Activated CD8-positive, alpha-beta memory T cell treated with anti-CD3 and anti-CD28 coated beads, Interleukin-2, amount 10 ng/mL, durations not matched to agents 7 days and 5 days (primary cell): Measurements from ENCODE around the gene FAM78B. TPM values are rescaled to one million over a fixed set of nuclear protein-coding genes. Genes with fewer than 3 reads are reported as not detected.

ENCODE experiments used
- ATAC-seq: fragments of 150-1000 bp; cut with Tn5 transposase; one replicate; pipeline ENCODE4 v1.10.0; 2021; ENCODE audit warnings: moderate library complexity
- CTCF ChIA-PET: fragments of 350-600 bp; sonication (Branson Sonifier 250); formaldehyde crosslinking; loops from one replicate; lab custom pipeline; 2021; ENCODE audit warnings: antibody characterized with exemption; lab: Charles Lee
- DNase-seq: peaks from one replicate; pipeline ENCODE4 v3.0.0-alpha.2; 2020
- H3K27ac Mint-ChIP-seq: one replicate; pipeline ENCODE4 v1.8.0; 2021; ENCODE audit warnings: mild to moderate bottlenecking, mixed read lengths
- H3K27me3 Mint-ChIP-seq: one replicate; pipeline ENCODE4 v1.8.0; 2021; ENCODE audit warnings: mixed read lengths
- H3K36me3 Mint-ChIP-seq: one replicate; pipeline ENCODE4 v1.8.0; 2021; ENCODE audit warnings: mild to moderate bottlenecking, mixed read lengths
- H3K4me1 Mint-ChIP-seq: one replicate; pipeline ENCODE4 v1.8.0; 2021; ENCODE audit warnings: mixed read lengths
- H3K4me3 Mint-ChIP-seq: one replicate; pipeline ENCODE4 v1.8.0; 2021; ENCODE audit warnings: mild to moderate bottlenecking, moderate library complexity, mixed read lengths
- H3K9me3 Mint-ChIP-seq: one replicate; pipeline ENCODE4 v1.8.0; 2022; ENCODE audit warnings: low read depth, mixed read lengths
- total RNA-seq, 2 experiments: library from RNA; stranded (reverse); gene quantifications; one replicate each; pipeline ENCODE4 v1.2.3, GENCODE V29; 2021

FAM78B gene
- under 1 TPM; 0.15 to 0.82 TPM for total RNA-seq

- Mint-ChIP-seq H3K27me3 (peaks cover 62% of the 10 kb centered on the region), H3K36me3 (no peaks in the 10 kb centered on the region), H3K9me3 (no peaks in the 10 kb centered on the region), H3K4me1 (peaks cover 9% of the 10 kb centered on the region), H3K4me3 (peak within 1 kb of the TSS; percentile 50), H3K27ac (peak within 1 kb of the TSS; percentile 34)
- CTCF ChIA-PET: no interaction called here
- ATAC-seq (peak; percentile 63), DNase-seq (peak; percentile 66)
These were observed at the start of gene FAM78B for GRCh38 chr1:166166698-166167571. Gene FAM78B (minus strand): TSS chr1:166167001. CDS start chr1:166166248, 753 bp downstream.

GRCh38 chr1:166202546-166202945, 35.7 kb upstream of the FAM78B start:
- Mint-ChIP-seq H3K27me3 (no peaks in the 10 kb centered on the region), H3K4me3 (no peak overlapping the region), H3K36me3 (no peaks in the 10 kb centered on the region), H3K9me3 (no peaks in the 10 kb centered on the region), H3K27ac (no peak overlapping the region), H3K4me1 (no peaks in the 10 kb centered on the region)
- CTCF ChIA-PET: no interaction called here
- ATAC-seq (no peak), DNase-seq (no peak)

- H3K27ac Mint-ChIP-seq: no peak overlapping the region
- CTCF ChIA-PET: no interaction called here
These were observed 33.9 kb upstream of the FAM78B start for GRCh38 chr1:166200743-166201142.

GRCh38 chr1:166197597-166197996, 30.8 kb upstream of the FAM78B start:
- no peak for ATAC-seq
- CTCF ChIA-PET: no interaction called here

More at GRCh38 chr1:166200743-166201142, 33.9 kb upstream of the FAM78B start:
- Mint-ChIP-seq H3K4me3 (no peak overlapping the region), H3K9me3 (no peaks in the 10 kb centered on the region), H3K27me3 (peaks cover 2% of the 10 kb centered on the region), H3K4me1 (no peaks in the 10 kb centered on the region), H3K36me3 (no peaks in the 10 kb centered on the region)
- ATAC-seq: no peak
- DNase-seq: no peak

GRCh38 chr1:166197141-166197540, 30.3 kb upstream of the FAM78B start:
- H3K27me3 Mint-ChIP-seq: peaks cover 2% of the 10 kb centered on the region
- CTCF ChIA-PET: no interaction called here
- H3K27ac Mint-ChIP-seq: no peak overlapping the region
- DNase-seq (no peak), ATAC-seq (no peak)
- H3K4me1 Mint-ChIP-seq: no peaks in the 10 kb centered on the region
- no peak overlapping the region for H3K4me3 Mint-ChIP-seq
- H3K9me3 Mint-ChIP-seq: no peaks in the 10 kb centered on the region
- no peaks in the 10 kb centered on the region for H3K36me3 Mint-ChIP-seq

More at GRCh38 chr1:166197597-166197996, 30.8 kb upstream of the FAM78B start:
- H3K9me3 Mint-ChIP-seq: no peaks in the 10 kb centered on the region
- peaks cover 2% of the 10 kb centered on the region for H3K27me3 Mint-ChIP-seq
- H3K36me3 Mint-ChIP-seq: no peaks in the 10 kb centered on the region
- H3K27ac Mint-ChIP-seq: no peak overlapping the region
- no peak for DNase-seq
- H3K4me3 Mint-ChIP-seq: no peak overlapping the region
- no peaks in the 10 kb centered on the region for H3K4me1 Mint-ChIP-seq

- Mint-ChIP-seq H3K36me3 (no peaks in the 10 kb centered on the region), H3K9me3 (no peaks in the 10 kb centered on the region), H3K4me3 (no peak overlapping the region), H3K4me1 (no peaks in the 10 kb centered on the region), H3K27me3 (peaks cover 2% of the 10 kb centered on the region), H3K27ac (no peak overlapping the region)
- DNase-seq: no peak
- CTCF ChIA-PET: no interaction called here
- ATAC-seq: no peak
These were observed 26.4 kb upstream of the FAM78B start for GRCh38 chr1:166193057-166193698.

GRCh38 chr1:166190400-166190799, 23.6 kb upstream of the FAM78B start:
- CTCF ChIA-PET: no interaction called here
- DNase-seq: no peak
- no peaks in the 10 kb centered on the region for H3K9me3 Mint-ChIP-seq
- no peak overlapping the region for H3K4me3 Mint-ChIP-seq
- no peaks in the 10 kb centered on the region for H3K4me1 Mint-ChIP-seq
- no peaks in the 10 kb centered on the region for H3K36me3 Mint-ChIP-seq
- H3K27ac Mint-ChIP-seq: no peak overlapping the region
- no peak for ATAC-seq
- no peaks in the 10 kb centered on the region for H3K27me3 Mint-ChIP-seq

- CTCF ChIA-PET: no interaction called here
- no peak overlapping the region for H3K4me3 Mint-ChIP-seq
- no peak for DNase-seq
- H3K4me1 Mint-ChIP-seq: no peaks in the 10 kb centered on the region
- H3K36me3 Mint-ChIP-seq: no peaks in the 10 kb centered on the region
- H3K27ac Mint-ChIP-seq: no peak overlapping the region
- H3K9me3 Mint-ChIP-seq: no peaks in the 10 kb centered on the region
- no peak for ATAC-seq
- H3K27me3 Mint-ChIP-seq: no peaks in the 10 kb centered on the region
These were observed 22.3 kb upstream of the FAM78B start for GRCh38 chr1:166189126-166189525.

GRCh38 chr1:166185526-166185925, 18.7 kb upstream of the FAM78B start:
- Mint-ChIP-seq H3K4me3 (no peak overlapping the region), H3K27me3 (no peaks in the 10 kb centered on the region), H3K27ac (no peak overlapping the region), H3K9me3 (no peaks in the 10 kb centered on the region), H3K36me3 (no peaks in the 10 kb centered on the region), H3K4me1 (no peaks in the 10 kb centered on the region)
- DNase-seq (no peak), ATAC-seq (no peak)
- CTCF ChIA-PET: no interaction called here

GRCh38 chr1:166184897-166185296, 18.1 kb upstream of the FAM78B start:
- CTCF ChIA-PET: no interaction called here
- Mint-ChIP-seq H3K9me3 (no peaks in the 10 kb centered on the region), H3K27me3 (no peaks in the 10 kb centered on the region), H3K4me3 (no peak overlapping the region), H3K27ac (no peak overlapping the region), H3K36me3 (no peaks in the 10 kb centered on the region), H3K4me1 (no peaks in the 10 kb centered on the region)
- ATAC-seq (no peak), DNase-seq (no peak)

- DNase-seq (no peak), ATAC-seq (no peak)
- Mint-ChIP-seq H3K4me1 (no peaks in the 10 kb centered on the region), H3K36me3 (no peaks in the 10 kb centered on the region), H3K27ac (no peak overlapping the region), H3K4me3 (no peak overlapping the region), H3K27me3 (no peaks in the 10 kb centered on the region), H3K9me3 (no peaks in the 10 kb centered on the region)
- CTCF ChIA-PET: no interaction called here
These were observed 17.2 kb upstream of the FAM78B start for GRCh38 chr1:166184012-166184411.

- Mint-ChIP-seq H3K27me3 (no peaks in the 10 kb centered on the region), H3K4me3 (no peak overlapping the region), H3K27ac (no peak overlapping the region), H3K36me3 (no peaks in the 10 kb centered on the region), H3K9me3 (no peaks in the 10 kb centered on the region), H3K4me1 (no peaks in the 10 kb centered on the region)
- DNase-seq (no peak), ATAC-seq (no peak)
- CTCF ChIA-PET: interaction anchor here (1.2 kb wide), 1 partner anchor 11 kb away, joined by 3 read pairs; no protein-coding TSS in a partner anchor
These were observed 15.5 kb upstream of the FAM78B start for GRCh38 chr1:166182281-166182680.

- ATAC-seq: no peak
- H3K27me3 Mint-ChIP-seq: no peaks in the 10 kb centered on the region
These were observed 9.6 kb upstream of the FAM78B start for GRCh38 chr1:166176416-166176815.

GRCh38 chr1:166175032-166175431, 8.2 kb upstream of the FAM78B start:
- Mint-ChIP-seq H3K4me3 (no peak overlapping the region), H3K27me3 (peaks cover 3% of the 10 kb centered on the region), H3K27ac (no peak overlapping the region), H3K4me1 (no peaks in the 10 kb centered on the region), H3K9me3 (no peaks in the 10 kb centered on the region), H3K36me3 (no peaks in the 10 kb centered on the region)
- ATAC-seq (no peak), DNase-seq (no peak)
- CTCF ChIA-PET: no interaction called here

More at GRCh38 chr1:166176416-166176815, 9.6 kb upstream of the FAM78B start:
- H3K36me3 Mint-ChIP-seq: no peaks in the 10 kb centered on the region
- CTCF ChIA-PET: no interaction called here
- no peak for DNase-seq
- H3K27ac Mint-ChIP-seq: no peak overlapping the region
- no peaks in the 10 kb centered on the region for H3K9me3 Mint-ChIP-seq
- no peak overlapping the region for H3K4me3 Mint-ChIP-seq
- no peaks in the 10 kb centered on the region for H3K4me1 Mint-ChIP-seq
